GM12892 (cell line): ENCODE data around the gene SRC.

Source experiments
- POLR2A ChIP-seq: IDR thresholded peaks from 2 replicates; pipeline ENCODE4 v1.6.1; 2011; ENCODE audit warnings: low read depth, low read length, control low read depth
- POLR2AphosphoS5 ChIP-seq: IDR thresholded peaks from 2 replicates; pipeline ENCODE4 v1.6.1; 2011; ENCODE audit warnings: low read depth, low read length, control low read depth

DNA sequence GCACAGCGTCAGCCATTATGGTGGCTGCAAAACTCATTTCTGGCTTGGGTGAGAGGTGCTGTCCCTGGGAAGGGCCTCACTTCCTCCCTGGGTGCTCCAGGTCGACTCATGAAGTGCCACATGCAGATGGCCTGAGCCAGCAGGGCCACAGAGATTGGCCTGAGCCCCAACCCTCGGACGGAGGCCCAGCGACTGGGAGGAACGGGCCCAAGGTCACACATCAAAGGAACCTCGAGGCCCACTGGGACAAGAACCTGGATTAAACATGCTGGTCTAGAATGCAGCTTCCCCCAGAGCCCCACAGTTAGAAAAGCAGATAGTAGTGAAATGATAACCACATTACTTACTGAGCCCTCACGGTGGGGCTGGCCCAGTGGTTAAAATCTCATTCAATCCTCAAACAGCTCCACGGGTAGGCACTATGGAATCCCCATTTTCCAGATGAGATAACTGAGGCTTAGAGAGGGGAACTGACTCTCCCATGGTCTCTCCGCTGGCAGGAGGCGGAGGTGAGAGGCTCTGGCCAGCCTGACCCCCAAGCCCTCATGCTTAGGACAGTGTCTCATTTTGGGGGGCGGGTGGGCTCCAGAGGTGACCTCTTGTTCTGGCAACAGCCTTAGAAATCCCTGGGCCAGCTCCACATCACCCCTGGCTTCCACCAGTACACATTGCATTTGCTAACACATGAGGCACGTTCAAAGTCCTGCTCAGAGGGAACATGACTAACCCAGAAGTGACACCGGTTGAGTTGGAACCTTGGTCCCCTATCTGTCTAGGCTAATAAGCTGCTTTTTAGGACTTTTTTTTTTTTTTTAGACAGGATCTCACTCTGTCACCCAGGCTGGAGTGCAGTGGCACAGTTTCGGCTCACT, 53.0 kb downstream of the SRC start:
- no peak for TF ChIP-seq POLR2A
- TF ChIP-seq POLR2AphosphoS5, result no peak
